Bladder microvascular endothelial cell (primary cell): ENCODE measurements around the gene HAT1. TPM values are rescaled to one million over a fixed set of nuclear protein-coding genes. Genes with fewer than 3 reads are reported as not detected.

ENCODE experiments used
- total RNA-seq: library from RNA; depleted of rRNA; stranded (reverse); fragments of >200 nt; gene quantifications from 2 replicates; pipeline ENCODE4 v1.2.3, GENCODE V29; 2014

The HAT1 gene, protein sequence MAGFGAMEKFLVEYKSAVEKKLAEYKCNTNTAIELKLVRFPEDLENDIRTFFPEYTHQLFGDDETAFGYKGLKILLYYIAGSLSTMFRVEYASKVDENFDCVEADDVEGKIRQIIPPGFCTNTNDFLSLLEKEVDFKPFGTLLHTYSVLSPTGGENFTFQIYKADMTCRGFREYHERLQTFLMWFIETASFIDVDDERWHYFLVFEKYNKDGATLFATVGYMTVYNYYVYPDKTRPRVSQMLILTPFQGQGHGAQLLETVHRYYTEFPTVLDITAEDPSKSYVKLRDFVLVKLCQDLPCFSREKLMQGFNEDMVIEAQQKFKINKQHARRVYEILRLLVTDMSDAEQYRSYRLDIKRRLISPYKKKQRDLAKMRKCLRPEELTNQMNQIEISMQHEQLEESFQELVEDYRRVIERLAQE
- total RNA-seq: 29.0 and 40.8 TPM in 2 replicates

DNA sequence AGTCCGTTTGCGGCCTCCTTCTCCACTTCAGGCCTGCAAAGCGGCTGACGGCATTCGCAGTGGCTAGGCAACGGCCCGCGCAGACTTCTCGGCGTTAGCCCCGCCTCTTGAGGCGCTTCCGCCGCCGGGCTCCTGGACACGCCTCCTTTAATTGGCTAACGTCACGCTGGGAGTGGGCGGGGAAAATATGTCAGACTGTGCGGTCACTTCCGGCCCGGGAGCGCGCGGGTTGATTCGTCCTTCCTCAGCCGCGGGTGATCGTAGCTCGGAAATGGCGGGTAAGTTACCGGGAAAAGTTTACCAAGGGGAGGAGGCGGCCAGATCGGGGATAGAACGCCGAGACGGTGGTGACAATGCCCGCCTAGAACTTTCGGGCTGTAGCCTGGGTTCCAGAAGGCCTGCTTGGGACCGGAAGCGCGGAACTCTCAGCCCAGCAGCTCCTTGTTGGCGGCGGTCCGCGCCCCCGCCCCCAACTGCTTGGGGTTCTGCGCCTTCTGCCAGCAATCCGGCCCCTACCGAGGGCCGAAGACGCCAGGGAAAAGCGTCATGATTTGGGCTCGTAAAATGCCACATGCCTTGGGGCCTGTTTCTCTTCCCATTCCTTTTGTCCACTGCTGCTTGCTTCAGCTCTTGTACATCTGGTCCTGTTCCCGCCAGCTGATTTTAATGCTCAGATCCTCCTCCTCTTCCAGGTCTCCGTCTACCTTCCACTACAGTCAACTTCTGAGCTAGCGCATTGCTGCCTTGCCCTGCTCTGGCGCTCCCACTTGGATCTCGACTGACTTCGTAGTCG is at the start of gene HAT1:
HAT1 (plus strand) TSS at position 232 of the 793 bp plus-strand sequence; CDS start at position 272, 40 bp downstream.

DNA sequence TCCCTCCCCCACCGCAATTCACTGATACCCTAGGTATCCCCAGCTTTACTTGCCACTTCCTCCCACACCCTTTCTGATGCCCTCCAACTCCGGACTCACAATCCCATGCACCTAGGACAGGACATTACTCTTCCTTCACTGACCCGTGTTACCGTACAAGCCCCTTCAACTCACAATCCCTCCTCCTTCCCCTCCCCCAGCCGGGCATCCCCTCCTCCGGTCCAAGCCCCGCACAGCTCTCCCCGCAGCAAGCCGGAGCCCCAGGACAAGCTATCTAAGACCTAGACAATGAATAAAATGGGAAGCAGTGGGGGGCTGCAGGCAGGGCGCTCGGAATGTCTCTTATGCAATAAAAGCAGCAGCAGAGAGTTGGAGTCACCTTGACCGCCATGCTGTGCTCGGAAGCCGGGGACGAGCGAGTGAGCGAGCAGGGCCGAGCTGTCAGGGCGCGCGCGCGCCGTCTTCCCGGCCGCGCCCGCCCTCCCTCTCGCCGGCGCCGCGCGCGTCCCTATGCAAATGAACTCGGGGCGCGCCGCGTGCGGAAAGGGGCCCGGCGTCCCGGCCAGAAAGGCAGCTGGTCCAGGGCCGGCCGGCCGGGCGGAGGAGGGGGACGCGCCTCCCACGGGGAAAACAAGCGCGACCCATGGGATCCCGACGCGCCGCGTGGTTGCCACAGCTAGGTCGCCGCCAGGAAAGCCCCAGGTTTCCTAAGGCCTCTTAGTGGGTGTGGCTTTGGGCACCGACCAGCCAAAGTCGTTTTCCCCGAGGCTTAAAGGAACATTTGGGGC is 28.2 kb upstream of the HAT1 start, which contains the start of gene SLC25A12:
SLC25A12 (minus strand) TSS at position 421 of the 788 bp plus-strand sequence; CDS start at position 391, 30 bp downstream.

DNA sequence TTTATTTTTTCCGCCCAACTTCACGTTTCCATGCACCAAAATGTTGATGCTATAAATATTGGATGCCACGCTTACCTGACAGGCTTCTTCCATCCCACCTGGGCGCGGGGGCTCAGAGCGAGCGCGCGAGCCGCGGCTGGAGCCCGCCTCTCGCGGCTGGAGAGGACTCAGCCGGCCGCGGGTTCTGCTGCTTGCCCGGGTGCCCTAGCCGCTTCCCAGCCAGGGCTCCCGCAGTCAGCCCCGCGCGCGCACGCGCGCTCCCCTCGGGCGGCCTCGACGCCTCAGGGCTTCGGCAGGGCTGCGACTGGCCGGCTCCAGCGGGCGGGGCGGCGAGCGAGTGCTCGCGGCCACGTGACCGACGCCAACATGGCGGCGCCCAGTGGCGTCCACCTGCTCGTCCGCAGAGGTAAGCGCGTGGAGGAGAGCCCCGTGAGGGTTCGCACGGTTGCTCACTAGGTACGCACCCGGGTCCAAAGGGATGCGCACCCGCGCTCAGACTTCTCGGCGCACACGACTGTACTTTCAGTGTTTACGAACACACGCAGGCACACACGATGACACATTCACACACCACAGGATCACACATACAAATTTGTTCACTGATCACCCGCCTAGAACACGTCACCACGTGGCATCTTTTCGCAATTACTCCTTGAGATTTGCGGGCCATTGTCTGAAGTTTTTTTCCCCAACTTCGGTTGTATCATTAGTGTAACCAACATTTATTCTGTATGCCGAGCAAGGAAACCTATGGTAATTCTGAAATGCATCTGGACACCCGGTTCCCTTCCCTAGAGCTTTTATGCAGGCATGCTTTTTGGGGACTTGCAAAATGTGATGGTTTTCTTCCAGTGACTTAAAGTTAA is 77.6 kb downstream of the HAT1 start, which contains the start of gene METAP1D:
METAP1D (plus strand) TSS at position 350 of the 866 bp plus-strand sequence; CDS start at position 367, 17 bp downstream.

Other genes starting within 250 kb of the HAT1 start
- 127 and 234 TPM in 2 replicates for gene DYNC1I2, start 235.0 kb upstream of the HAT1 start, total RNA-seq
- 8.9 and 14.4 TPM in 2 replicates for gene SLC25A12, start 28.2 kb upstream of the HAT1 start, total RNA-seq
- 2.3 and 4.2 TPM in 2 replicates for gene METAP1D, start 77.5 kb downstream of the HAT1 start, total RNA-seq
- gene DLX1, start 163.0 kb downstream of the HAT1 start, total RNA-seq: not detected in 2 replicates
- 0.06 TPM in 1 of 2 replicates, not detected in the other for gene DLX2, start 180.4 kb downstream of the HAT1 start, total RNA-seq